Fibroblast of the conjunctiva (primary cell): ENCODE measurements around the gene TSFM.
A peak's percentile ranks its signal among the peaks of the same experiment; 100 is the strongest.
"Not testable (repeated sequence)": the region's sequence is repeated elsewhere in the genome, so short reads cannot be mapped to it uniquely, and the experiment has no call there.

Experiments
- DNase-seq: peaks from one replicate; pipeline ENCODE4 v3.0.0-alpha.2; 2010; ENCODE audit warnings: low read depth

The TSFM gene

GRCh38 chr12:57763881-57764661 lies 18.5 kb upstream of the TSFM start:
- DNase-seq = no peak

GRCh38 chr12:57764662-57765002 lies 18.0 kb upstream of the TSFM start:
- DNase-seq = no peak

- DNase-seq = no peak
Measured at GRCh38 chr12:57765003-57765697, 17.4 kb upstream of the TSFM start.

GRCh38 chr12:57765698-57766463 lies 16.7 kb upstream of the TSFM start:
- no peak for DNase-seq

- DNase-seq = no peak
Measured at GRCh38 chr12:57766464-57767304, 15.9 kb upstream of the TSFM start, which contains the start of gene CYP27B1. Gene CYP27B1 (minus strand): TSS chr12:57767078. CDS start chr12:57767041, 37 bp downstream.

GRCh38 chr12:57767305-57767698 lies 15.3 kb upstream of the TSFM start:
- DNase-seq = no peak

GRCh38 chr12:57767876-57768275 lies 14.7 kb upstream of the TSFM start:
- no peak for DNase-seq

- DNase-seq = no peak
Measured at GRCh38 chr12:57769594-57769993, 13.0 kb upstream of the TSFM start.

- no peak for DNase-seq
Measured at GRCh38 chr12:57770734-57771133, 11.9 kb upstream of the TSFM start.

GRCh38 chr12:57771236-57771872 lies 11.2 kb upstream of the TSFM start:
- peak; percentile 75 for DNase-seq

GRCh38 chr12:57771873-57772428 lies 10.6 kb upstream of the TSFM start, which contains the start of gene METTL1:
Gene METTL1 (minus strand): TSS chr12:57772105. CDS start chr12:57772083, 22 bp downstream.
- DNase-seq = peak; percentile 91

GRCh38 chr12:57772429-57773322 lies 9.9 kb upstream of the TSFM start, which contains the start of gene EEF1AKMT3:
Gene EEF1AKMT3 (plus strand): TSS chr12:57772614. CDS start chr12:57772725, 111 bp downstream.
- no peak for DNase-seq

- DNase-seq = not testable (repeated sequence)
Measured at GRCh38 chr12:57774634-57775033, 8.0 kb upstream of the TSFM start.

- DNase-seq = no peak
Measured at GRCh38 chr12:57775044-57775443, 7.5 kb upstream of the TSFM start.

- no peak for DNase-seq
Measured at GRCh38 chr12:57775563-57776246, 6.9 kb upstream of the TSFM start.

- DNase-seq = no peak
Measured at GRCh38 chr12:57776247-57776587, 6.4 kb upstream of the TSFM start.

GRCh38 chr12:57777367-57777766 lies 5.2 kb upstream of the TSFM start:
- DNase-seq = no peak

- DNase-seq = no peak
Measured at GRCh38 chr12:57777911-57778310, 4.7 kb upstream of the TSFM start.

GRCh38 chr12:57779736-57780135 lies 2.9 kb upstream of the TSFM start:
- DNase-seq = no peak
